HG03342 (cell line): ENCODE measurements around the gene RANBP3.
"Not testable (repeated sequence)": the region's sequence is repeated elsewhere in the genome, so short reads cannot be mapped to it uniquely, and the experiment has no call there.

Experiments used
- ATAC-seq: cut with Tn5 transposase; IDR thresholded peaks from one replicate; pipeline ENCODE4 v1.9.1; 2021; ENCODE audit warnings: mild to moderate bottlenecking, moderate library complexity; ENCODE audit not compliant: unreplicated experiment

Gene RANBP3

GRCh38 chr19:5967994-5968430, 9.9 kb downstream of the RANBP3 start:
- no peak for ATAC-seq

- no peak for ATAC-seq
Observed at GRCh38 chr19:5967571-5967970, 10.4 kb downstream of the RANBP3 start.

- ATAC-seq, result no peak
Observed at GRCh38 chr19:5966941-5967340, 11.0 kb downstream of the RANBP3 start.

- ATAC-seq, result no peak
Observed at GRCh38 chr19:5966215-5966614, 11.7 kb downstream of the RANBP3 start.

DNA sequence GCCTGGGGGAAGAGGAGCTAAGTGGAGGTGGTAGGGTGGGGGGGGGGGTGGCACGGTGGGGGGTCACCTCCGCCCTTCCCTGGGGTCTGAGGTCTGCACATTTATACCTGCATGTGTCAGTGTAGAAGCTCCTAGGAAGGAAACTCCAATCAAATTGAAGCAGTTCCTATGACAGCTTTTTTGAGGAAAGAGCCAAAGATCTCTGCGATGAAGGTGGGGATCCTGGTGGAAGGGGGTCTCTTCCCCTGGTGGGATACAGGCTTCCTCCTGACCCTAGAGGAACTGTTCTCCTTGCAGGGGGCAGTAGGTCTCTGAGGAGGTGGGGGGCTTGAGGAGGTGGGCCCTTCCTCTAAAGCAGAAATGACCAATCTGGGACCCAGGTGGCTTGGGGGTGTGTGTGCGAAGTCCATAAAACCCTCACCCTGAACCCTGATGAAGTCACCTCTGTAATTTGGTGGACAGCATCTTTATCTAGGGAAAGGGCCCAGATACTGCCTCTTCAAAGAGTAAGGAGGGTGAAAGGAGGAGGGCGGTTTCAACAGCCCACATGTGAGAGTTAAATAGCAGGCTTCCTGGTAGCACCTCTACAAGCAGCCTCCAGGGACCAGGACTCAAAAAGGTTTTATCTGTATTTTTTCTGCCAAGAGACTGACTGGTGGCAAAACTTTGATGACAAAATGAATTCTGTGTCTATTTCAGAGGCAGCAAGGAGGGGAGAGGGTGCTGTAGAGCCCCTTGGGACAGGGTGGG, 12.9 kb downstream of the RANBP3 start:
- no peak for ATAC-seq

- ATAC-seq, result no peak
Observed at GRCh38 chr19:5963855-5964254, 14.1 kb downstream of the RANBP3 start.

GRCh38 chr19:5963259-5963658, 14.7 kb downstream of the RANBP3 start:
- not testable (repeated sequence) for ATAC-seq

- ATAC-seq, result no peak
Observed at GRCh38 chr19:5961969-5962945, 15.7 kb downstream of the RANBP3 start.

GRCh38 chr19:5961641-5961968, 16.3 kb downstream of the RANBP3 start:
- ATAC-seq, result not testable (repeated sequence)

DNA sequence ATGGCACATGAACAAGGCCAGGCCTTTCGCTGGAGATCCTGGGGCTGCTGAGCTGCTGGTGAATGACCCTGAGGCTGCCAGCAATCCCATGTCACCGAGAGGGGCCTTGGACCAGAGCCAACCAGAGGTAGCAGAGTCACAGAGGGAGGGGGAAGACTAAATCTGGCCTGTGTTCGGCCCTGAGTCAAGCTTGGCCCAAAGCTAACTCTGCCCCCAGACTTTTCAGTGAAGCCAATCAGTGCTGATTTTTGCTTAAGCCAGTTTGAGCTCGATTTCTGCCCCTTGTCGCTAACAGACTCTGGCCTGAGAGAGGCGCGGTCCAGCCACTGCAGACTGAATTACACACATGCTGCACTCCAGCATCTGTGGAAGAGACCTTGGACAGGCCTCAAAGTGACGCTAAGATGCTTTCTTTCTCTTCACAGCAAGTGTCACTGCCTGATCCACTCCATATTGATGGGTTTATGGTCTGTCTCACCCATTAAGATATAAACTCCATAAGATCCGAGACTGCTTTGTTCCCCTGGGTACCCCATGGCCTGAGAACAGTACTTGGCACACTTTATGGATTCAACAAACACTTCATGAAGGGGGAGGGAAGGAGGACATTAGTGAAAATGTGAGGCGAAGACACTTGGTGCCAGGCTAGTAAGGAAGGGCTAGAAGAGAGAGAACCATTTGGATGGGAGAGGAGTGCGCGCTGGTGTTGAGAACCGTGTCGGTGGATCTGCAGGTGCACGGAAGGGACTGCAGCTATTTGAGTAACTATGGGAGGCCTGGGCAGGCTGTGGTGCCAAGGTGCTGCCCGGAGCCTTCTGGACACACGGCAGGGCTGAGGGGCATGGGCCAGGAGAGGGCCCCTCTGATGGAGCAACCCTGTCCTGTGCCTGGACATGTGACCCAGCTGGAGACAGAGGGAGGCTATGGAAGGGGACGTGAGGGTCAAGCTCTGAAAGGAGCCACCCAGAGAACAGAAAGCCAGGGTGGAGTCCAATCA, 17.6 kb downstream of the RANBP3 start:
- no peak for ATAC-seq

GRCh38 chr19:5959260-5960004, 18.5 kb downstream of the RANBP3 start:
- no peak for ATAC-seq

DNA sequence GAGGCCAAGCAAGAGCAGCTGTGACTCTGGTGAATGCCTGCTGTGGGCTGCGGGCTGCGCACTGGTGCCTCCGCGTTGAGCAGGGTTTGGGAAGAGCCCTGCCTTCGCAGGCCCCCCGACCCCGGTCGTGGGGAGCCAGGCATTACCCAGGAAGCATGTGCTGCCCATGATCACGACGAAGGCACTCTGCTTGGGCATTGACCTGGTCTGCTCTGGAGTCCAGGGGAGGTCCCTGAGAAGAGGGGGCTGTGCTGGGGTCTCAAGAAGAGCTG, 19.2 kb downstream of the RANBP3 start:
- ATAC-seq, result no peak

DNA sequence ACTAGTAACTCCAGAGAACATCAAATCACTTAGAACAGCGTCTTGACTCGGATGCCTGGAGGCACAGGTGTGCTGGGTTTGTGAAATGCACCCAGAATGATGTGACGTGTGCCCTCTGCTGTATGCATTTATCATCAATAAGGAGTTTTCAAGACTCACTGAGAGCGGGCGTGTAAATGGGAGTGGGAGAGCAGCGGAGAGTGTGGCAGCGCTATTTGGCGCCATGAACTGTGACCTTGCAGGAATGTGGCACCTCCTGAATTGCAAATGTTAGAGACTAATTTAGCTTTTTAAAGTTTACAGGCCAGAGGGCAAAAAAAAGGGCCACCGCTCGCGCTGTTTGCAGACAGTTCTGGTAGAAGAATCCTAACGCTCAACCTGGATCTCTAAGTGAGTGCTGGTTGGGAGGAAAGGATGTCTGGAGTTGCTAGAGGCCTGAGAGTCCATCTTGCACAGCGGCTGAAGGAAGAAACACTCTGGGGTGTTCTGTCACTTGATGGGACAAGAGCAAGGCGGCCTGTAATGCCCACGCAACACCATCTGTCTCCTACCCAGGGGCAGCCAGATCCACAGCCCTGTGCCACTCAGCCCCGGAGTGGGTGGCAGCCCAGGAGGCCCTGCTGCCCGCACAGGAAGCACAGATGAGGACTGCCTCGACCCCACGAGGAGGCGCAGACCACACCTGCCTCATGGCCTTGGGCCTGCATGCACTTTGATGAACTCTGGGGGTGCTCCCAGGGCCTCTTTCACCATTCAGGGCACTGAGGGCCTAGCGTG, 19.7 kb downstream of the RANBP3 start:
- no peak for ATAC-seq

- no peak for ATAC-seq
Observed at GRCh38 chr19:5957170-5957569, 20.8 kb downstream of the RANBP3 start.

- no peak for ATAC-seq
Observed at GRCh38 chr19:5956728-5957127, 21.2 kb downstream of the RANBP3 start.

GRCh38 chr19:5956323-5956722, 21.6 kb downstream of the RANBP3 start:
- no peak for ATAC-seq

GRCh38 chr19:5955636-5955935, 22.4 kb downstream of the RANBP3 start:
- no peak for ATAC-seq

DNA sequence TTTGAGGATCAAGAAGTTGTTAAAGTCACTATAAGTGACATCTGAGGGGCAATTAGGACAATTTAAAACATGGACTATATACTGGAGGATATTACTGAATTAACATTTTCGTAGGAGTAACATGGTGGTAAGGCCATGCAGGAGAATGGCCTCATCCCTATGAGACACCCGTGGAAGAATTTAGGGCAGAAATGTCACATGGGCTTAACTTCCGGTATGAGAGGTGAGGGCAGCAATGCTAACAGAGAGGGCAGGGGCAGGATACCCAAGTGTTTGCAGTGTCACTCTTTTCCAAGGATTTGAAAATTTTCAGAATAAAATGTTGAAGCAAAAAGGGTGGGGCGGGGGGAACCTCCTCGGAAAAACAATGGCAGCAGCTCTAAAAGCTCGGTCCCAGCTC, 23.6 kb downstream of the RANBP3 start:
- no peak for ATAC-seq

DNA sequence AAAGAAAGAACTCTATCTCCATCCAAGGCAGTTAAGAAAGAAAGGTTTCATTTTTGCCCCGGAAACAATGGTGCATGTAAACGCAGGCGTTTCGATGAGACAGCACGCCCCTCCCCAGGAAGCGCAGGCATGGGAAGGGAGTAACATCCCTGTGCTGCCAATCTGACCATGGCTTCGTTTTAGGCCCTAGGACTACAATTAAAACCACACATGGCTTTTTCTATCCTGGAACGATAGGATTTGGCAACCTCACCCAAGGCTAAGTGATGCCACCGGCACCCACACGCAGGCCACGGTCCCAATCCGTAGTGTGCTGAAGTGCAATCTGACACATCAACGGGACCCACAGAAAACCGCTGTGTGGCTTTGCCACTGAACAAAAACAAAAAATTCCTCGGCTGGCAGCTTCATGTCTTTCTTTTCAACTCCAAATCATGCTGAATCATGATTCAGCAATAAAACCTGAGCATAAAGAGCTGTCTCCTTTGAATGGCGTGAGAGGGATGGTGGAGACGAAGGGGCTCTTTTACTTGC, 24.2 kb downstream of the RANBP3 start:
- no peak for ATAC-seq
